ELR (cell line): ENCODE data around the gene LCE3D.
"Not testable (repeated sequence)": the region's sequence is repeated elsewhere in the genome, so short reads cannot be mapped to it uniquely, and the experiment has no call there.

Source experiments
- DNase-seq: peaks from one replicate; pipeline ENCODE4 v3.0.0-alpha.2; 2015; ENCODE audit warnings: low read depth

Gene LCE3D, protein sequence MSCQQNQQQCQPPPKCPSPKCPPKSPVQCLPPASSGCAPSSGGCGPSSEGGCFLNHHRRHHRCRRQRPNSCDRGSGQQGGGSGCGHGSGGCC

GRCh38 chr1:152580433-152580832, at the start of gene LCE3D:
Gene LCE3D (minus strand): TSS chr1:152580516. CDS start chr1:152579936, 580 bp downstream.
- peak; percentile 32 for DNase-seq

- DNase-seq: no peak
These were observed 46.4 kb upstream of the LCE3D start for GRCh38 chr1:152626744-152627143.

- peak; percentile 16 for DNase-seq
These were observed 43.0 kb upstream of the LCE3D start for GRCh38 chr1:152623203-152623844.

GRCh38 chr1:152622803-152623202, 42.5 kb upstream of the LCE3D start, which contains the start of gene LCE3A:
Gene LCE3A (minus strand): TSS chr1:152623103. CDS start chr1:152623103, 0 bp downstream.
- DNase-seq: peak; percentile 51

- DNase-seq: no peak
These were observed 41.7 kb upstream of the LCE3D start for GRCh38 chr1:152621993-152622392.

DNA sequence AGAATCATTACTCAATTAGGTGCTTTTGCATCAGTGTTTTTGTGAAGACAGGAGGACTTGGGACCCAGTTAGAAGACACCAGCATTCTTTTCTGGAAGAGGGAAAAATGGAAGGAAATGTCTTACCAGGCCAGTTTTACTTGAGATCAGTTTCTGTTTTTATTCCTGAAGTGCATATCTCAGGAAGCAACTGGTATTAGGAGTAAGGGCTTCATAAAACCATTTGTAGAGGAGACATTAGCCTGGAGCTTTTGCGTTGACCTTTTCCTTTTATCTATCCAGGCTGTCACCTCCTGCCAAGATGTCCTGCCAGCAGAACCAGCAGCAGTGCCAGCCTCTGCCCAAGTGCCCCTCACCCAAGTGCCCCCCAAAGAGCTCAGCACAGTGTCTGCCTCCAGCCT, 33.2 kb upstream of the LCE3D start, which contains the start of gene LCE3B:
Gene LCE3B (plus strand): TSS at position 301 of the 400 bp plus-strand sequence. CDS start 0 bp downstream, at position 301.
- no peak for DNase-seq

DNA sequence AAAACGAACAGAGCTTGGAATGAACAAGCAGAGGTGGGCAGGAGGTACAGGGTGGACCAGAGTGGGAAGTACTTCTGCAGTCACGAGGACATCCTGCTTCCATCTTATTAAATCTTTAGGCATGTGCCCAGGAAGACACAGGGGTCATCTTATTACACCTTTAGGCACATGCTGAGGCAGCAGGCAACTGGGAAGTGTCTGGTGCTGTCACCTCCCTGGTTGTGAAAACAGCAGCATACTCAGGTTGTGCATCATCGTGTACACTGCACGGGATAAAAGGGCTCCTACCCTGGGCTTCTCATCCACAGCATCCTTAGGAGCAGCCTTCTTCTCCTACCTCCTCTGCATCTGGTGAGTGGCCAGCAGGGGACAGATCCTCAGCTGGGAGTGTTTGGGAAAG, 19.6 kb upstream of the LCE3D start, which contains the start of gene LCE3C:
Gene LCE3C (plus strand): TSS at position 301 of the 400 bp plus-strand sequence. CDS start 498 bp downstream, outside the sequence.
- DNase-seq: no peak

GRCh38 chr1:152596986-152597385, 16.7 kb upstream of the LCE3D start:
- DNase-seq: no peak

DNA sequence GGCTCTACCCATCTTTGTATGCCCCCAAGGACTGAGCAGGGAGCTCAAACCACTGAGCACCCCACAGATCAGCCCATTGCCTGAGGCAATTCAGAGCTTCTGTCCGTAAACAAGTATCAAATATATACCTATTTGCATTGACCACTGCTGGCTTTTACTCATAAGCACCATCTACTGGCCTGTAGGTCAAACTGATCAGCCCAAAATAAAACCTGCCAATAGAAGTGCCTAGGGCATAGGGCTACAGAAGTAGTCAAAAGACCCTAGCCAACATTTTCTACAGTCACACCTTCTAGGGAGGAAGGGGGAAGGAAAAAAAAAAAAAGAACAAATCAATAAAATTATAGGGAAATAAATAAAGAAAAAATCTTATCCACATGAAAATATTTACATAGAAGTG, 5.3 kb upstream of the LCE3D start:
- DNase-seq: no peak

DNA sequence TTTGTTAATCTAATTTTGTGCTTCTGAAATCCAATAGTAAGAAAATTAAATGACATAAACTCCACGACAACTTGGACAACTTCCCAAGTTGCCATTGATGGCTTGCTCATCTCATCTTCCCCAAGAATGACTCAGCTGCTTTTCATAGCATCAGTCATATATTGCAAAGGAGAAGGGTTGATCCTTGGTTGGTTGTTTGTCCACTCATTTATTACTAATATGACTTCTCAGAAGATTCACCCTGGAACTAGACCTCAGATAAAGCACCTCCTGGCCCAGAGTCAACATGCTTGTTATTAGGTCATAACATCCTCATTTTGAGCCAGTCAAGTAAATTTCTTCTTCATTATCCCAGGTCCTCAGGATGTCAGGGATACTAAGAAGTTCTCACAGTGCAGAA, 2.3 kb upstream of the LCE3D start:
- DNase-seq: peak; percentile 91

DNA sequence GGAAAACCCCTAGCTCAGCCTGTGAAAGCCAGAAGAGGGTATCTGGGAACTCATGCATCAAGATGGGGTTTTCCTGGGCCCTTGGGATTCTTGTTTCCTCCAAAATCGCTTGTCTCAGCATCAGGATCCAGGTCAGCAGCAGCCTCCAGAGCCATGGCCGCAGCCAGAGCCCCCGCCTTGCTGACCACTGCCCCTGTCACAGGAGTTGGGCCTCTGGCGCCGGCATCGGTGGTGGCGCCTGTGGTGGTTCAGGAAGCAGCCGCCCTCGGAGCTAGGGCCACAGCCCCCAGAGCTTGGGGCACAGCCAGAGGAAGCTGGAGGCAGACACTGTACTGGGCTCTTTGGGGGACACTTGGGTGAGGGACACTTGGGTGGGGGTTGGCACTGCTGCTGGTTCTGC, 790 bp downstream of the LCE3D start:
- DNase-seq: not testable (repeated sequence)

- DNase-seq: peak; percentile 69
These were observed 3.1 kb downstream of the LCE3D start for GRCh38 chr1:152577168-152577567.

GRCh38 chr1:152566681-152567080, 13.6 kb downstream of the LCE3D start, which contains the start of gene LCE3E:
Gene LCE3E (minus strand): TSS chr1:152566780. CDS start chr1:152566208, 572 bp downstream.
- DNase-seq: no peak

DNA sequence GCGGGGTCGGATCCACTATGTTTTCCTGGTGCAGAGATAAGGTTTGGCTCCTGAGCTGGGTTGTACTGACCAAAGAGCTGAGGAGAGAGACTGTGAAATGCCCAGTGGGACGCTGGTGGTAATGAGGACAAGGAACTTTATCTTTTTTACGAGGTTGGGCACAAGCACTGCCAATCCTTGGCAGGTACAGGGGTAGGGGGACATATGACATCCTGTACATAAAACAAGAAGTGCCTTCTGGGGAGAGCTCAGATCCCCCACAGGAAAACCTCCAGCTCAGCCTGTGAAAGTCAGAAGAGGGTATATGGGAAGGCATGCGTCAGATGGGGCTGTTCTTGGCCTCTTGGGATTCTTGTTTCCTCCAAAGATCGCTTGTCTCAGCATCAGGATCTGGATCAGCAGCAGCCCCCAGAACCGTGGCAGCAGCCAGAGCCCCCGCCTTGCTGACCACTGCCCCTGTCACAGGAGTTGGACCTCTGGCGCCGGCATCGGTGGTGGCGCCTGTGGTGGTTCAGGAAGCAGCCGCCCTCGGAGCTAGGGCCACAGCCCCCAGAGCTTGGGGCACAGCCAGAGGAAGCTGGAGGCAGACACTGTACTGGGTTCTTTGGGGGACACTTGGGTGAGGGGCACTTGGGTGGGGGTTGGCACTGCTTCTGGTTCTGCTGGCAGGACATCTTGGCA, 14.6 kb downstream of the LCE3D start:
- DNase-seq: no peak

- no peak for DNase-seq
These were observed 15.2 kb downstream of the LCE3D start for GRCh38 chr1:152565115-152565514.

DNA sequence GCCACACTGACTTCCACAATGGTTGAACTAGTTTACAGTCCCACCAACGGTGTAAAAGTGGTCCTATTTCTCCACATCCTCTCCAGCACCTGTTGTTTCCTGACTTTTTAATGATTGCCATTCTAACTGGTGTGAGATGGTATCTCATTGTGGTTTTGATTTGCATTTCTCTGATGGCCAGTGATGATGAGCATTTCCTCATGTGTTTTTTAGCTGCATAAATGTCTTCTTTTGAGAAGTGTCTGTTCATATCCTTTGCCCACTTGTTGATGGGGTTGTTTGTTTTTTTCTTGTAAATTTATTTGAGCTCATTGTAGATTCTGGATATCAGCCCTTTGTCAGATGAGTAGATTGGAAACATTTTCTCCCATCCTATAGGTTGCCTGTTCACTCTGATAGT, 32.0 kb downstream of the LCE3D start:
- DNase-seq: not testable (repeated sequence)

- no peak for DNase-seq
These were observed 33.6 kb downstream of the LCE3D start for GRCh38 chr1:152546704-152547103.

DNA sequence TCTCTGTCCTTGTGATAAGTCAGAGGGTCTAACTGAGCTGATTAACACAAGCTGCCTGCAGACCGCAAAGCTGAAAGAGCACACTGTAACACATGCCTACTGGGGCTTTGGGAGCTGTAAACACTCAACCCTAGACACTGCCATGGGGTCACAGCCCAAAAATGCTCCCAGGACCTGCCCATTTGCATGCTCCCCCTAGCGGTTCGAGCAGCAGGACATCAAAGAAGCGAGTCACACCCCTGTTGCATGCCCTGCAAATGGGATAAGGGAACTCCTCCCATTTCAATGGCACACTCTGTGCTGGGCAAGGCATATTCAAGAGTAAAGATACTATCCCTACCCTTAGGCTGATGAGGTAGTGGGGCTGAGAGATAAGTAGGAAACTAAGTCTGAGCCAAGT, 36.5 kb downstream of the LCE3D start:
- peak; percentile 45 for DNase-seq

GRCh38 chr1:152539901-152540300, 40.4 kb downstream of the LCE3D start:
- DNase-seq: no peak

GRCh38 chr1:152537496-152537895, 42.8 kb downstream of the LCE3D start:
- no peak for DNase-seq

- no peak for DNase-seq
These were observed 44.5 kb downstream of the LCE3D start for GRCh38 chr1:152535774-152536173.

DNA sequence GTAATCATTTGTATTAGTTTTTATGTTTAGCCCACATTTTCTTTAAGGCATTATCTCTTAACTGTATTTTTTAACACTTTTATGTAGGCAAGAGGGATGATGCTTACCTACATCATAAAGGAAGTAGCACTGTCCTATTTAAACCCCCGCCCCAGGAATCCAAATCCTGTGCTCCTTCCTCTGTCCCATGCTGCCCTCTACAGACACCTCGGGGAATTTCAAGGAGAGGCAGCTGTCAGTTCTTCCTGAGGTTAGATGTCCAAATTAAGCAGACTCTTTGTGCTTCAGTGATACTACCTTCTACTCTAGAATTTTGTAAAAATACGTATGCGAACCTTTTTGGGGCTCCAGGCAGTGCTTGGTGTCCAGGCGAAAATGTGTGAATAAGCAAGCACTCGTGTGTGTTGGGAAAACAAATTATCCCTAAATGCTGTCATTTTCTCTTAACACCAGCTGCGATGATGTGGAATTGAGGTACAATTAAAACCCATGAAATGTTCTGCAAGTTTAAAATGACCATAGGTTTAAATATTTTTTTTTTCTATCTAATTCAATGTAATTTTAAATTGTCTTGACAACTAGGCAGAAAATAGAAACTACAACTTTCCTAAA, 46.9 kb downstream of the LCE3D start:
- peak; percentile 78 for DNase-seq
